ENCODE results near the gene ZNF506. TPM values are rescaled to one million over a fixed set of nuclear protein-coding genes. Genes with fewer than 3 reads are reported as not detected.

ZNF506 gene
- total RNA-seq, 1 experiment from 2014 or later, result 0.42 TPM

DNA sequence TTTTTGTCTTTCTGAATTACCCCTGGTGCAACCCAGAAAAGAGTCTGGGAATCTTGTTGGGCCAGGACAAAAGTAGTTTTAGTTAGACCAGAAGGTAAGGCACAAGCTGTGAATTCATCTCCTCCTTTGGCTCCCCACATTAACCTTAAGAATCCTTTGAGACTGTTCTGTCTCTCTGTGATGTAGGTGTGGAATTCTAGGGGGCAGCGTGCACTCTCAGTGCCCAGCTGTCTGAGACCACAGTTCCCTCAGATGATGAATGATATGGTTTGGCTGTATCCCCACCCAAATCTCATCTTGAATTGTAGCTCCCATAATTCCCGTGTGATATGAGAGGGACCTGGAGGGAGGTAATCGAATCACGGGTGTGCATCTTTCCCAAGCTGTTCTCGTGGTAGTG lies 43.9 kb downstream of the ZNF506 start:
- H3K4me3 ChIP-seq (replicated peaks in 1 of 2; ENCODE audit: low read depth in 1 of 2, low read length in 2 of 2), result peak overlapping the region; percentile 82 to 93
- H3K36me3 ChIP-seq (ENCODE audit: control insufficient read depth in 1 of 2, insufficient read depth in 2 of 2, low read length in 2 of 2), result peaks cover 0 to 3% of the 10 kb centered on the region in 2 experiments; a peak in 2 of 4 replicates
- ChIA-PET CTCF (no interaction called here), POLR2A (no interaction called here), RAD21 (ENCODE audit: low non-redundant PET in 1 of 2, low total read pairs in 2 of 2, uncharacterized antibody in 2 of 2, unreplicated experiment in 2 of 2) (no interaction called here)
- TF ChIP-seq ZNF274 (IDR thresholded peaks at IDR 0.05; ENCODE audit: low read depth, low read length) (no peak), SIN3A (IDR thresholded peaks at IDR 0.05; ENCODE audit: low read depth) (no peak), YY1 (IDR thresholded peaks at IDR 0.05; ENCODE audit: extremely low read depth, insufficient replicate concordance, low read depth, low read length) (no peak), CEBPB (IDR thresholded peaks at IDR 0.05; ENCODE audit: low read depth) (no peak), POLR2AphosphoS5 (IDR thresholded peaks at IDR 0.05; ENCODE audit: low read depth, low read length) (no peak), FOSL1 (IDR thresholded peaks at IDR 0.05; ENCODE audit: low read depth) (no peak), EZH2phosphoT487 (IDR thresholded peaks at IDR 0.05; ENCODE audit: borderline replicate concordance) (no peak), POLR2A (IDR thresholded peaks at IDR 0.05; ENCODE audit: borderline replicate concordance, extremely low read depth, insufficient read depth, insufficient read length) (no peak), RAD21 (IDR thresholded peaks at IDR 0.05; ENCODE audit: low read depth) (no peak), TCF7L2 (IDR thresholded peaks at IDR 0.05; ENCODE audit: borderline replicate concordance, extremely low read depth, insufficient read depth, insufficient read length) (no peak), SP1 (IDR thresholded peaks at IDR 0.05; ENCODE audit: low read depth) (no peak), EGR1 (IDR thresholded peaks at IDR 0.05; ENCODE audit: low read depth) (no peak), ZFX (IDR thresholded peaks at IDR 0.05) (no peak), JUND (IDR thresholded peaks at IDR 0.05) (no peak), ELF1 (IDR thresholded peaks at IDR 0.05; ENCODE audit: borderline replicate concordance, low read depth) (no peak), SRF (IDR thresholded peaks at IDR 0.05; ENCODE audit: low read depth) (no peak)
- TF ChIP-seq, protein P1, sequence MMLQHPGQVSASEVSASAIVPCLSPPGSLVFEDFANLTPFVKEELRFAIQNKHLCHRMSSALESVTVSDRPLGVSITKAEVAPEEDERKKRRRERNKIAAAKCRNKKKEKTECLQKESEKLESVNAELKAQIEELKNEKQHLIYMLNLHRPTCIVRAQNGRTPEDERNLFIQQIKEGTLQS (IDR thresholded peaks at IDR 0.05), result no peak
- TF ChIP-seq, protein P2, sequence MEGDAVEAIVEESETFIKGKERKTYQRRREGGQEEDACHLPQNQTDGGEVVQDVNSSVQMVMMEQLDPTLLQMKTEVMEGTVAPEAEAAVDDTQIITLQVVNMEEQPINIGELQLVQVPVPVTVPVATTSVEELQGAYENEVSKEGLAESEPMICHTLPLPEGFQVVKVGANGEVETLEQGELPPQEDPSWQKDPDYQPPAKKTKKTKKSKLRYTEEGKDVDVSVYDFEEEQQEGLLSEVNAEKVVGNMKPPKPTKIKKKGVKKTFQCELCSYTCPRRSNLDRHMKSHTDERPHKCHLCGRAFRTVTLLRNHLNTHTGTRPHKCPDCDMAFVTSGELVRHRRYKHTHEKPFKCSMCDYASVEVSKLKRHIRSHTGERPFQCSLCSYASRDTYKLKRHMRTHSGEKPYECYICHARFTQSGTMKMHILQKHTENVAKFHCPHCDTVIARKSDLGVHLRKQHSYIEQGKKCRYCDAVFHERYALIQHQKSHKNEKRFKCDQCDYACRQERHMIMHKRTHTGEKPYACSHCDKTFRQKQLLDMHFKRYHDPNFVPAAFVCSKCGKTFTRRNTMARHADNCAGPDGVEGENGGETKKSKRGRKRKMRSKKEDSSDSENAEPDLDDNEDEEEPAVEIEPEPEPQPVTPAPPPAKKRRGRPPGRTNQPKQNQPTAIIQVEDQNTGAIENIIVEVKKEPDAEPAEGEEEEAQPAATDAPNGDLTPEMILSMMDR (IDR thresholded peaks at IDR 0.05 in 2 of 3, conservative IDR thresholded peaks at IDR 0.05 in 1 of 3; ENCODE audit: borderline replicate concordance in 1 of 3, insufficient read depth in 1 of 3, low read depth in 2 of 3, low read length in 2 of 3), result no peak
- TF ChIP-seq, protein P3, sequence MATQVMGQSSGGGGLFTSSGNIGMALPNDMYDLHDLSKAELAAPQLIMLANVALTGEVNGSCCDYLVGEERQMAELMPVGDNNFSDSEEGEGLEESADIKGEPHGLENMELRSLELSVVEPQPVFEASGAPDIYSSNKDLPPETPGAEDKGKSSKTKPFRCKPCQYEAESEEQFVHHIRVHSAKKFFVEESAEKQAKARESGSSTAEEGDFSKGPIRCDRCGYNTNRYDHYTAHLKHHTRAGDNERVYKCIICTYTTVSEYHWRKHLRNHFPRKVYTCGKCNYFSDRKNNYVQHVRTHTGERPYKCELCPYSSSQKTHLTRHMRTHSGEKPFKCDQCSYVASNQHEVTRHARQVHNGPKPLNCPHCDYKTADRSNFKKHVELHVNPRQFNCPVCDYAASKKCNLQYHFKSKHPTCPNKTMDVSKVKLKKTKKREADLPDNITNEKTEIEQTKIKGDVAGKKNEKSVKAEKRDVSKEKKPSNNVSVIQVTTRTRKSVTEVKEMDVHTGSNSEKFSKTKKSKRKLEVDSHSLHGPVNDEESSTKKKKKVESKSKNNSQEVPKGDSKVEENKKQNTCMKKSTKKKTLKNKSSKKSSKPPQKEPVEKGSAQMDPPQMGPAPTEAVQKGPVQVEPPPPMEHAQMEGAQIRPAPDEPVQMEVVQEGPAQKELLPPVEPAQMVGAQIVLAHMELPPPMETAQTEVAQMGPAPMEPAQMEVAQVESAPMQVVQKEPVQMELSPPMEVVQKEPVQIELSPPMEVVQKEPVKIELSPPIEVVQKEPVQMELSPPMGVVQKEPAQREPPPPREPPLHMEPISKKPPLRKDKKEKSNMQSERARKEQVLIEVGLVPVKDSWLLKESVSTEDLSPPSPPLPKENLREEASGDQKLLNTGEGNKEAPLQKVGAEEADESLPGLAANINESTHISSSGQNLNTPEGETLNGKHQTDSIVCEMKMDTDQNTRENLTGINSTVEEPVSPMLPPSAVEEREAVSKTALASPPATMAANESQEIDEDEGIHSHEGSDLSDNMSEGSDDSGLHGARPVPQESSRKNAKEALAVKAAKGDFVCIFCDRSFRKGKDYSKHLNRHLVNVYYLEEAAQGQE (IDR thresholded peaks at IDR 0.05; ENCODE audit: low read depth), result no peak
- TF ChIP-seq, protein P4, sequence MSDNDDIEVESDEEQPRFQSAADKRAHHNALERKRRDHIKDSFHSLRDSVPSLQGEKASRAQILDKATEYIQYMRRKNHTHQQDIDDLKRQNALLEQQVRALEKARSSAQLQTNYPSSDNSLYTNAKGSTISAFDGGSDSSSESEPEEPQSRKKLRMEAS (IDR thresholded peaks at IDR 0.05), result no peak
- intact Hi-C loops (cut with micrococcal nuclease), result loop anchor here (10.0 kb wide), 1 partner anchor 233 kb away; no protein-coding TSS in a partner anchor
- H4K20me1 ChIP-seq (ENCODE audit: insufficient read depth), result no peaks in the 10 kb centered on the region
- H3K9ac ChIP-seq (ENCODE audit: low read length), result peak overlapping the region; percentile 68; the same call in 1 of the 2 replicates
- H2AFZ ChIP-seq (ENCODE audit: low read depth, low read length, poor library complexity, severe bottlenecking), result no peak overlapping the region
- no peak overlapping the region for H3K27ac ChIP-seq (ENCODE audit: low read depth, low read length)
- H3K4me2 ChIP-seq (ENCODE audit: low read length), result peak overlapping the region; percentile 85
- no TSS peak for BruUV-seq (replicated peaks)
- H3K79me2 ChIP-seq (ENCODE audit: insufficient read depth, low read length), result peaks cover 23% of the 10 kb centered on the region; the same call in 1 of the 2 replicates
- no peaks in the 10 kb centered on the region for H3K27me3 ChIP-seq (ENCODE audit: insufficient read depth, low read length)
- H3K9me2 ChIP-seq (ENCODE audit: insufficient read depth), result no peaks in the 10 kb centered on the region
- ATAC-seq, result no peak
- H3K9me3 ChIP-seq (ENCODE audit: control insufficient read depth in 1 of 2, insufficient read depth in 1 of 2, low read depth in 1 of 2, low read length in 2 of 2), result peaks cover 0 to 18% of the 10 kb centered on the region in 2 experiments; a peak in 2 of 4 replicates
- DNase-seq (ENCODE audit: low read depth, low spot score), result no peak
- peaks cover 6 to 14% of the 10 kb centered on the region in 2 experiments; a peak in 2 of 4 replicates for H3K4me1 ChIP-seq (ENCODE audit: control insufficient read depth in 1 of 2, insufficient read depth in 2 of 2, low read length in 2 of 2)
